ENCODE data around the gene SENP3.
"Not testable (repeated sequence)": the region's sequence is repeated elsewhere in the genome, so short reads cannot be mapped to it uniquely, and the experiment has no call there.

Gene SENP3

GRCh38 chr17:7597561-7597960 is 35.8 kb downstream of the SENP3 start:
- DNase-seq = not testable (repeated sequence)

DNA sequence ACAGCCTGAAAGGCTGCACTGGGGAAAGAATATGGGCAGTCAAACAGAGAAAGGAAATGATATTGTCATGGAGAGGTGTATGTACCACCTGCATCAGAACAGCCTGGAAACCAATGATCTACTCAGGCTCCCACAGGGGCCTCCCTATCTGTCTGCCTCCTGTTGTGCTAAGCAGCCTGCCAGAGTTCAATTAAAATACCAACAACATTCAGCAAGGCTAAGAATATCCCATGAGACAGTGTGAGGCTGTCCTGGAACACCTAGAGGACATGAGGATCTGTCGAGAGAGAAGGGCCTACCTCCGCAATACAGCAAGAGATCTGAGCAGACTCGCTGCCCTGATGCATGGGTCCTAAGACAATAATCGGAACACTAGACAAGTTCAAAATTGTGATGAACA is 44.6 kb downstream of the SENP3 start:
- no peak for DNase-seq

GRCh38 chr17:7610641-7611040 is 48.9 kb downstream of the SENP3 start:
- no peak for DNase-seq

- no peak for DNase-seq
Measured at GRCh38 chr17:7611635-7612293, 50.0 kb downstream of the SENP3 start.

GRCh38 chr17:7612294-7612640 is 50.5 kb downstream of the SENP3 start:
- no peak for DNase-seq

GRCh38 chr17:7613769-7614424 is 52.2 kb downstream of the SENP3 start:
- peak; percentile 63 for DNase-seq

DNA sequence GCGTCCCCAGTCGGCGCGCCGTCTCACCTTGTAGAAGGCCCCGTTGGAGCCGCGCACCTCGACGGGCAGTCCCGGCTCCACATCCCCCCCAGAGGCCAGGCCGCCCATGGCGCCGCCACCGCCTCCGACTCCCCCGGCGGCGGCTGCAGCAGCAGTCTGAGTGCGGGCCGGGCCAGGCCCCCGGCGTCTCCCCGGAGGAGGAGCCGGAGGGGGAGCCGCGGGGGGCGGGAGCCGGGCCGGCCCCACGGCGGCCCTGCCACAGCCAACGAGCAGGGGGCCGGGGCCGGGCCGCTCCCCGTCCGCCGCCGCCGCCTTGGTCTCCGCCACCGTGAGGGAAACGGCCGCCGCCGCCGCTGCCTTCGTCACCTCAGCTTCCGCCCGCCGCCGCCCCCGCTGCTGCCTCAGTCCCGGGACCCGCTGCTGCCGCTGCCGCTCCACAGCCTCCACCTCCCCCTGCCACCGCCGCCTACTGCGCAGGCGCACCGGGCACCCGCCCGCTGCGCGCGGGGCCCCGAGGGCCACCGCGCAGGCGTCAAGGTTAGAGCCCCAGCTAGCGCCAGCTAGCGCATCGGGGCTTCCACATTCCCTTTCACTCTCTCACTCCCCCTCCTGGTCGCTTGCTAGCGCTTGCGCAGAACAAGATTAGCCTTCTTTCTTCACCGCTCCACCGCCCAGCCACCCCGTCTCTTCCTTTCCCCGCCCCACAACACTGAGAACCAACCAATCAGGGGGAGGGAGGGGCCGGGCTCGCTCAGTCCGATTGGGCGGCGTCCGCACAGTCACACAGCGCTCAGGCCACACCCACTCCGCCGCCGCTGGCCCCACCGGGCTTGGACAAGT is 52.9 kb downstream of the SENP3 start, which contains the start of gene FXR2:
Gene FXR2 (minus strand): TSS at position 473 of the 840 bp plus-strand sequence. CDS start 365 bp downstream, at position 108.
- DNase-seq = peak; percentile 100

DNA sequence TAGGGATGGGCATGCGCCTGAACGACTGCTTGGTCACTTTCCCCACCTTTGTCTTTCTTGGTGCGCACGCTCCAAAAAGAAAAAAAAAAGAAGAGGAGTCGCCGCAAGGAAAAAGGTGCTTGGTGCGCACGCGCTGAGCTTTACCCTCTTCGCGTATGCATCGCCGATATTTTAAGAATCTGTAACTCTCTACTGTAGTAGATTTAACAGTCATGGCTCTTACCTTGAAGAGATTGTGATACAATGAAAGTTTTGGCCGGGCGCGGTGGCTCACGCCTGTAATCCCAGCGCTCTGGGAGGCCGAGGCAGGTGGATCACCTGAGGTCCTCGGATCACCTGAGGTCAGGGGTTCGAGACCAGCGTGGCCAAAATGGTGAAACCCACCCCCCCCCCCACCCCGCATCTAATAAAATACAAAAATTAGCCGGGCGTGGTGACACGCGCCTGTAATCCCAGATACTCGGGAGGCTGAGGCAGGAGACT is 53.6 kb downstream of the SENP3 start:
- DNase-seq = no peak

GRCh38 chr17:7618608-7619007 is 56.9 kb downstream of the SENP3 start:
- DNase-seq = no peak

GRCh38 chr17:7620835-7621234 is 59.1 kb downstream of the SENP3 start:
- DNase-seq = no peak

Data from islet precursor cell (in vitro differentiated cells).